Measurements from ENCODE around the gene OCIAD1.

Gene OCIAD1

GRCh38 chr4:48830706-48831531 is at the start of gene OCIAD1:
Gene OCIAD1 (plus strand): TSS chr4:48831088. CDS start chr4:48832625, 1,537 bp downstream.
- no peak for TF ChIP-seq GATA2 (IDR thresholded peaks at IDR 0.05; ENCODE audit: low read depth, low read length)
- no peak for TF ChIP-seq GATA3 (IDR thresholded peaks at IDR 0.05; ENCODE audit: low read depth, low read length)

GRCh38 chr4:48781968-48782367 is 48.9 kb upstream of the OCIAD1 start:
- TF ChIP-seq GATA2 (IDR thresholded peaks at IDR 0.05; ENCODE audit: low read depth, low read length) (no peak), GATA3 (IDR thresholded peaks at IDR 0.05; ENCODE audit: low read depth, low read length) (no peak)

GRCh38 chr4:48785302-48785701 is 45.6 kb upstream of the OCIAD1 start:
- TF ChIP-seq GATA3 (IDR thresholded peaks at IDR 0.05; ENCODE audit: low read depth, low read length) = no peak
- TF ChIP-seq GATA2 (IDR thresholded peaks at IDR 0.05; ENCODE audit: low read depth, low read length) = no peak

- no peak for TF ChIP-seq GATA2 (IDR thresholded peaks at IDR 0.05; ENCODE audit: low read depth, low read length)
- no peak for TF ChIP-seq GATA3 (IDR thresholded peaks at IDR 0.05; ENCODE audit: low read depth, low read length)
These were observed 44.3 kb upstream of the OCIAD1 start for GRCh38 chr4:48786549-48786948.

- TF ChIP-seq GATA2 (IDR thresholded peaks at IDR 0.05; ENCODE audit: low read depth, low read length) (no peak), GATA3 (IDR thresholded peaks at IDR 0.05; ENCODE audit: low read depth, low read length) (no peak)
These were observed 43.8 kb upstream of the OCIAD1 start for GRCh38 chr4:48787056-48787455.

- no peak for TF ChIP-seq GATA2 (IDR thresholded peaks at IDR 0.05; ENCODE audit: low read depth, low read length)
- no peak for TF ChIP-seq GATA3 (IDR thresholded peaks at IDR 0.05; ENCODE audit: low read depth, low read length)
These were observed 40.3 kb upstream of the OCIAD1 start for GRCh38 chr4:48790561-48790960.

GRCh38 chr4:48791313-48791712 is 39.6 kb upstream of the OCIAD1 start:
- no peak for TF ChIP-seq GATA3 (IDR thresholded peaks at IDR 0.05; ENCODE audit: low read depth, low read length)
- TF ChIP-seq GATA2 (IDR thresholded peaks at IDR 0.05; ENCODE audit: low read depth, low read length) = no peak

- no peak for TF ChIP-seq GATA2 (IDR thresholded peaks at IDR 0.05; ENCODE audit: low read depth, low read length)
These were observed 38.4 kb upstream of the OCIAD1 start for GRCh38 chr4:48792348-48793006.

GRCh38 chr4:48795108-48795507 is 35.8 kb upstream of the OCIAD1 start:
- no peak for TF ChIP-seq GATA2 (IDR thresholded peaks at IDR 0.05; ENCODE audit: low read depth, low read length)
- no peak for TF ChIP-seq GATA3 (IDR thresholded peaks at IDR 0.05; ENCODE audit: low read depth, low read length)

GRCh38 chr4:48796191-48796926 is 34.5 kb upstream of the OCIAD1 start:
- TF ChIP-seq GATA3 (IDR thresholded peaks at IDR 0.05; ENCODE audit: low read depth, low read length) = no peak
- TF ChIP-seq GATA2 (IDR thresholded peaks at IDR 0.05; ENCODE audit: low read depth, low read length) = no peak

GRCh38 chr4:48796927-48797679 is 33.8 kb upstream of the OCIAD1 start:
- no peak for TF ChIP-seq GATA2 (IDR thresholded peaks at IDR 0.05; ENCODE audit: low read depth, low read length)
- TF ChIP-seq GATA3 (IDR thresholded peaks at IDR 0.05; ENCODE audit: low read depth, low read length) = no peak

- TF ChIP-seq GATA3 (IDR thresholded peaks at IDR 0.05; ENCODE audit: low read depth, low read length) (no peak), GATA2 (IDR thresholded peaks at IDR 0.05; ENCODE audit: low read depth, low read length) (no peak)
These were observed 32.8 kb upstream of the OCIAD1 start for GRCh38 chr4:48798117-48798516.

- no peak for TF ChIP-seq GATA3 (IDR thresholded peaks at IDR 0.05; ENCODE audit: low read depth, low read length)
- TF ChIP-seq GATA2 (IDR thresholded peaks at IDR 0.05; ENCODE audit: low read depth, low read length) = no peak
These were observed 31.7 kb upstream of the OCIAD1 start for GRCh38 chr4:48799157-48799556.

Measured in SH-SY5Y (cell line).